Central memory CD8-positive, alpha-beta T cell (primary cell): ENCODE data around the gene AXDND1.

Source experiments
- ATAC-seq: fragments of 150-1000 bp; cut with Tn5 transposase; replicated peaks from 2 replicates; pipeline ENCODE4 v1.10.0; 2022; ENCODE audit warnings: mild to moderate bottlenecking, moderate FRiP score, moderate number of reproducible peaks; ENCODE audit not compliant: poor library complexity, severe bottlenecking; ENCODE audit errors: extremely low read depth
- DNase-seq, 2 donors: peaks; one replicate each; pipeline ENCODE4 v3.0.0; 2021; ENCODE audit warnings: low spot score in 2 of 2
- H3K27ac Mint-ChIP-seq: one replicate; pipeline ENCODE4 v1.8.0; 2022; ENCODE audit warnings: low read depth, mild to moderate bottlenecking, moderate library complexity, mixed read lengths
- H3K27me3 Mint-ChIP-seq: one replicate; pipeline ENCODE4 v1.8.0; 2022; ENCODE audit warnings: mixed read lengths
- H3K36me3 Mint-ChIP-seq: one replicate; pipeline ENCODE4 v1.8.0; 2022; ENCODE audit warnings: mild to moderate bottlenecking, moderate library complexity, mixed read lengths; ENCODE audit not compliant: insufficient read depth
- H3K4me1 Mint-ChIP-seq: one replicate; pipeline ENCODE4 v1.8.0; 2022; ENCODE audit warnings: mixed read lengths
- H3K4me3 Mint-ChIP-seq: one replicate; pipeline ENCODE4 v1.8.0; 2022; ENCODE audit warnings: mild to moderate bottlenecking, moderate library complexity, mixed read lengths
- H3K9me3 Mint-ChIP-seq: one replicate; pipeline ENCODE4 v1.8.0; 2022; ENCODE audit warnings: mixed read lengths

The AXDND1 gene, protein sequence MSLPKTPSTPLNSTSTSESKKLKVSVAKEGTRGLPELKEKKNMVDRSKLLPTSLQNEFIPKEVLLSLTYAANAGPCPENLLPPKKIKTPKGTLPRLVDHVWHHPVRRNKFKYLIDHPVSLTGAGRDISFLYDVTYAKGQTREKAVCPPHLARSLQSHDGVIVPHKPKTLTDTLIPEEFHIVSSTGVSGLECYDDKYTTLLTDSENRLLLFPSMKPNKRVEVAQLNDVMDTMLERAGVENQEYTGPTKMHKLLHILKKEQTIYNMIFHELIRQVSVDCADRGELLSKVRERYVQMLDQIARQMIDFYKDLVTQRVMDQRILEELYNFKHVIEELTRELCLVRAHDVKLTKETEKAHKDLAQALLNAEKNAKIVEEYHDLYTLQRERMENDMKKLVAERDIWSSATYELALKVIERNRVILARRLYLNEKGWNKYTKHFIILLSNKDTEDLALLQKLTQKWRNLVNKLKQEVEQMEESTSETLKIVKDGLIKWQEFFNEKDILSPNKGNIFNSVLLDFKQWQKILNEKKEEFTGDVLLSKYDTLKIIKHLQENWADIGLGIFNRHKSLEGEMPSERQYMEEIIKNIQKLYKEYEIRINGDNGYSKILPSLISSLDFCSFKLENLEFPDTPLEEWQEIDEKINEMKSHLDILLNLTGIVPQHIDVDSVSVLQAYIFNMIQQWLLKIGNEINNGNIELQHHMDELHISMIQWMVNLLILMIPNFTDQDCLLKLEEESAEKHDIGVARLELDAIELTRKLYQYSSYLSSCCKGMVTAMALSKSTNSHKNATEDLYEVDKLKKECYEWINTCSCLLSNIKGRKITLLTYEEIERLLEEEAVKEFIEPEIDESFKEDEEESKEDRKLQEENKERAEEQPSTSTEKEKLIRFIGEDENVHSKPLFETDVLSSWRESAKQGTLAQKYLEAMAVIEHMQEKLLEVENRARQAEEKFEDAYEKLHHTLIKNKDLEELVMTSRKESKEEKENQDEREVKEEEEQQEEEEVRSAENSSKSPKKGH

DNA sequence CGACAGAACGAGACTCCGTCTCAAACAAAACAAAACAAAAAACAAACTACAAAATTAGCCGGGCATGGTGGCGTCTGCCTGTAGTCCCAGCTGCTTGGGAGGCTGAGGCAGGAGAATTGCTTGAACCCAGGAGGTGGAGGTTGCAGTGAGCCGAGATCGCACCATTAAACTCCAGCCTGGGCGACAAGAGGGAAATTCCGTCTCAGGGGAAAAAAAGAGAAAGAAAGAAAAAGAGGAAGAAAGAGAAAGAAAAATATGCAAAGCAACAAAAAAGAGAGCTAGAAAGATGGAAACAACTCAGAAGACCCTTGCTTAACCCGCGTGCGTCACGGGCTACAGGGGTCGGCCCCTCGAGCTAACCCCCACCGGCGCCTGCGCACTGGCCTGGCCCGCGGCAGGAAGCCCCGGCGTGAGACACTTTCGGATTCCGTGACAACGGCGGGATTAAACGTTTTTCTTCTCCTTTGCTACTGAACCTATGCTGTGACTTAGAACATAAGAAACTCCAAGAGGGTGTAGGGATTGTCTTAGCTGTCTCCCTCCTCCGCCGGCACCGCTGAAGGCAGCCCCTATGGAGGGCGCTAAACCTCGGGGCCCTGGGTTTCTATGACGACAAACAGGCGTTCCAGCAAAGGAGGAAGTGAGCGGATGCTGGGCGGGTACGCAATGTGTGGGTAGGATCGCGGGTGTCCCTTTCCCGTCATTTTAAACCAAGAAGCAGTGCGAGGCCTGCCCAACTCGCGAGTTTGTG, at the start of gene AXDND1:
TSS of gene AXDND1 (plus strand) at position 630 of the 751 bp plus-strand sequence. CDS start 539 bp downstream, outside the sequence.
- Mint-ChIP-seq H3K27ac (peak within 1 kb of the TSS; percentile 100), H3K27me3 (no peaks in the 10 kb centered on the region), H3K4me3 (peak within 1 kb of the TSS; percentile 87), H3K9me3 (no peaks in the 10 kb centered on the region), H3K36me3 (peaks cover 15% of the 10 kb centered on the region), H3K4me1 (peaks cover 11% of the 10 kb centered on the region)
- ATAC-seq, result peak; percentile 97
- peak; percentile 84 to 91 for DNase-seq

DNA sequence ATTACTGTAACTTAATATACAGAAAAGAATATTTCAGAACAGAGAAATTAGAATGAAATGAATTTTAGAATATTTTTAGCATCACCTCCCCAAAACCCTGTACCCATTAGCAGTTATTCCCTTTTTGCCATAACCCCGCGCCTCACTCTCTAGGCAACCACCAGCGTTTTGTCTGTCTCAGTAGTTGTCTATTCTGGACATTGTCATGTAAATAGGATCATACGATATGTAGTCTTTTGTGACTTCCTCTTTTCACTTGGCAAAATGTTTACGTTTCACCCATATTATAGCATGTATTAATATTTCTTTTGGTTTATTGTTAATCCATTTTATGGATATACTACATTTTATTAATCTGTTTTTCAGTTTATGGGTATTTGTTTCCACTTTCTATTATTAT, 47.3 kb upstream of the AXDND1 start:
- H3K27ac Mint-ChIP-seq, result peak overlapping the region; percentile 62
- peaks cover 29% of the 10 kb centered on the region for H3K4me1 Mint-ChIP-seq
- no peak for ATAC-seq
- H3K27me3 Mint-ChIP-seq, result no peaks in the 10 kb centered on the region
- H3K36me3 Mint-ChIP-seq, result peaks cover 25% of the 10 kb centered on the region
- no peak for DNase-seq
- H3K9me3 Mint-ChIP-seq, result no peaks in the 10 kb centered on the region
- no peak overlapping the region for H3K4me3 Mint-ChIP-seq

DNA sequence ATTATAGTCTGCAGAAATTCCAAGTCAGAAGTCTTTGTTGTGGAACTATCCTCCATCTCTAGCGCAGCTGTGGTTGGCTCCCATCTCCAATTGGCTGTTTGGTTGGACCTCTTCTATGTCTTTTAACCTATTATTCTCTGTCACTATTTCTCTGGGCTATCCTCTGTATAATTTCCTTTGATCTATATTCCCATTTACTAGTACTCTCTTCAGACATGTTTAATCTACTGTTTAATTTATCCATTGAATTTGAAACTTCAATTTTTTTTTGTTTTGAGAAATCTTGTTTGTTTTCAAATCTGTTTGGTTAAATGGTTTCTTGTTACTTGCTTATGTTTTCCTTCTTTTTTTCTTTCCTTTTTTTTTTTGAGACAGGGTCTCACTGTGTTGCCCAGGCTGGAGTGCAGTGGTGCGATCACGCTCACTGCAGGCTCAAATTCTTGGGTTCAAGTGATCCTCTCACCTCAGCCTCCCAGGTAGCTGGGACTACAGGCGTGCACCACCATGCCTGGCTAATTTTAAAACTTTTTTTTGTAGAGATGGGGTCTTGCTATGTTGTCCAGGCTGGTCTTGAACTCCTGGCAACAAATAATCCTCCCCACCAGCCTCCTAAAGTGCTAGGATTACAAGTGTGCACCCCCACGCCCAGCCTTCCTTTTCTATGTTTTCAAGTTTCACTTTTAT, 44.1 kb upstream of the AXDND1 start:
- Mint-ChIP-seq H3K36me3 (peaks cover 38% of the 10 kb centered on the region), H3K27ac (peak overlapping the region; percentile 20), H3K9me3 (no peaks in the 10 kb centered on the region), H3K27me3 (no peaks in the 10 kb centered on the region), H3K4me1 (peaks cover 19% of the 10 kb centered on the region), H3K4me3 (no peak overlapping the region)
- ATAC-seq (no peak), DNase-seq (no peak)

DNA sequence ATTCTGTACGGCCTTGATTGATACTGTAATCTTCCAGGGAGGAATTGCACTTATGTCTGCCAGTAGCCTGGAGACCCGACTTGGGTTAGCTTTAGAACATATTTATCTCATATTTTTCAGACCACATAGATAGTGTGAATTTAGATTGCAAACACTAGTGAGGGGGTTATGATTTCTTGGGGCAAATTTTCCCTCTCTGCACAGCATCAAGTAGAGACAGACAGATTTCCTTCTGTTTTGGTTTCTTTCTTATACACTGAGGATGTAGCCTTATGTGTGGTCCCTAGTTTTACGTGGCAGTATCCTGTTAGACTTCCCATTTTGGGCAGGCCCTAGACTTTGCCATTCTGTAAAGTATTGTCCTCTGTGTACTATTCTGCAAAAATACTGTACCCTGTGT, 43.2 kb upstream of the AXDND1 start:
- ATAC-seq, result no peak
- no peaks in the 10 kb centered on the region for H3K27me3 Mint-ChIP-seq
- no peak for DNase-seq
- H3K36me3 Mint-ChIP-seq, result peaks cover 41% of the 10 kb centered on the region
- peak overlapping the region; percentile 16 for H3K4me3 Mint-ChIP-seq
- H3K4me1 Mint-ChIP-seq, result peaks cover 25% of the 10 kb centered on the region
- no peaks in the 10 kb centered on the region for H3K9me3 Mint-ChIP-seq
- H3K27ac Mint-ChIP-seq, result peak overlapping the region; percentile 20

DNA sequence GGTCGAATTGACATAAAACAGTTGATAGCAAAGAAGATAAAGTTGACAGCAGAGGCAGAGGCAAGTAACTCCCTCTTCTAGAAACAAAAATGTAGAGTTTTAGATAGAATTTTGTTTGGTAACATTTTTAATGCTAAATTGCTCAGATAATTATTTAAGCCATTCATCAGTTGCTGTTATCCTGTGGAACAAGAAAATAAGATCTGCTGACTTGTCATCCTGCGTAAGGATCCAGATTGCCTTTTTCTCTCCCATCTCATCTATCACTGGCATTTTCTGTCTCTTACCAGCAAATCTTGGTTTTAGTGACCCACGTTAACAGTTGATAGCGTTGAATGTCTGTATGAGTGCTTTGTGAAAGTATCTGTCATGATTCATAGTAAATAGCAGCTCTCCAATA, 42.3 kb upstream of the AXDND1 start:
- Mint-ChIP-seq H3K27me3 (no peaks in the 10 kb centered on the region), H3K4me1 (peaks cover 27% of the 10 kb centered on the region), H3K9me3 (no peaks in the 10 kb centered on the region), H3K4me3 (no peak overlapping the region), H3K27ac (peak overlapping the region; percentile 42), H3K36me3 (peaks cover 42% of the 10 kb centered on the region)
- ATAC-seq, result no peak
- no peak for DNase-seq

DNA sequence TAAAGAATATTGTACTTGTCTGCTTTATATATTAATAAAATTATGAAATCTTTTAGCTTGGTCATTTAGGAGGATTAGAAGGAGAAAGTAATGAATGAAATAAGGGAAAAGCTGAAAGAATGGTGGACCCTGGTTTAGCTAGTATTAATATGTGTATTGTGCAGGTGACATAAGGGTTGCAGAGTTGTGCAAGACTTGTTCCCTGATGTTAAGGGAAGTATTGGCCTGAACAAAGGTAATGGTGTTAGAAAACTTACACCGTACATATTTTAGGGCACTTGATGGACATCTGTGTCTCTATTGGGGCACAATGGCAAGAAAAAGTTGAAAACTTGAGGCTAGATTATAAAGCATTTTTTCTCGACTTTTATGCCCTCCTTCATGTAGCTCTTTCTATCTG, 39.9 kb upstream of the AXDND1 start:
- Mint-ChIP-seq H3K27ac (no peak overlapping the region), H3K4me3 (no peak overlapping the region), H3K27me3 (no peaks in the 10 kb centered on the region), H3K9me3 (no peaks in the 10 kb centered on the region), H3K36me3 (peaks cover 51% of the 10 kb centered on the region), H3K4me1 (peaks cover 39% of the 10 kb centered on the region)
- no peak for ATAC-seq
- no peak for DNase-seq

DNA sequence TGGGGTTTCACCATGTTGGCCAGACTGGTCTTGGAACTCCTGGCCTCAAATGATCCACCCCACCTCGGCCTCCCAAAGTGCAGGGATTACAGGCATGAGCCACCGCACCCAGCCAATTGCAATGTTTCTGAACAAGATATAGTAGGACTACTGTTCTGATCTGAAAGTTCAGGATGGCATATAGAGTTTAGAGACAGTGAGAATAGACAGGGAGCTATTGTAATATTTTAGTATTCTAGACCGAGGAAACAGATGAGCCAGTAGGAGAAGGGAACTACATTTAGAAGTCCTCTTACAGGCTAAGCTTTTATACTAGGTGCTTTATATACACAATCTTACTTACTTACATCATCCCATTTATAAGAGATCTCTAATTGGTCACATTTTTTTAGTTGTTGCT, 39.0 kb upstream of the AXDND1 start:
- H3K27ac Mint-ChIP-seq, result no peak overlapping the region
- H3K4me1 Mint-ChIP-seq, result peaks cover 37% of the 10 kb centered on the region
- no peaks in the 10 kb centered on the region for H3K9me3 Mint-ChIP-seq
- peaks cover 49% of the 10 kb centered on the region for H3K36me3 Mint-ChIP-seq
- no peak overlapping the region for H3K4me3 Mint-ChIP-seq
- DNase-seq (no peak), ATAC-seq (no peak)
- no peaks in the 10 kb centered on the region for H3K27me3 Mint-ChIP-seq

DNA sequence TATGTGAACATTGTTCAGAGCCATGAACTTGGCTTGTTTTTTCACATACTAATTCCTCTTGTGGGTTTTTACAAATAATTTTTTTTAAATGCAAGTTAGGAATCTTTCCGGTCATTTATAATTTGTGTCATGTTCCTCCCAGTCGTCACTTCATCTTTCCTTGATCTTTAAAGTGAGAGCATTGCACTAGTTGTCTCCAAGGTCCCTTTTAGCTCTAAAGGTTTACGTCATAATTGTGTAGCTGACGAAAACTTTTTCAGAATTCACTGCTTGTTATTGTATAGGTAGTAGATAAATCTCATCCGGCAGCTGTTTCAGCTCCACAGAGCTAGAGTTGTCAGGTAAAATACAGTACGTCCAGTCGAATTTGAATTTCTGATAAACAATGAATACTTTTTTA, 38.6 kb upstream of the AXDND1 start:
- Mint-ChIP-seq H3K27me3 (no peaks in the 10 kb centered on the region), H3K27ac (peak overlapping the region; percentile 55), H3K4me3 (no peak overlapping the region), H3K36me3 (peaks cover 46% of the 10 kb centered on the region), H3K9me3 (no peaks in the 10 kb centered on the region), H3K4me1 (peaks cover 34% of the 10 kb centered on the region)
- no peak for ATAC-seq
- DNase-seq, result no peak

DNA sequence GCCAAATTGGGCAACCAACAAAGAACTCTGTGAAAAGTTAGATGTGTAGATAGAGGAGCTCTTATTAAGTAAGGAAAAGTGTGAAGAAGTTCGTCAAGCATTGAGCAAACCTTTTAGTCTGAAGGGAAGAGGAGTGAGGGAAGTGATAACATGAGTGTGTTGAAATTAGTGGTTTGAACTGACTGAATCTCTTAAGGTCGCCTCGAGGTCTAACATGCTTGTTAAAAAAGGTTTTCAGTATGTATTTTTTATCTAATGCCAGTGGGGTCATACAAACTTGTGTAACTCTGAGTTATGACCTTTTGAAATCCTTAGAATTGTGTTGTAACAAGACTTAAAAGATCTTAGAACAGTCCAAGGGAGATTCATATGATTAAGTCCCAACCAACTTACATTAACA, 38.1 kb upstream of the AXDND1 start:
- peaks cover 44% of the 10 kb centered on the region for H3K36me3 Mint-ChIP-seq
- H3K4me3 Mint-ChIP-seq, result no peak overlapping the region
- H3K9me3 Mint-ChIP-seq, result no peaks in the 10 kb centered on the region
- H3K27ac Mint-ChIP-seq, result peak overlapping the region; percentile 55
- no peak for ATAC-seq
- no peaks in the 10 kb centered on the region for H3K27me3 Mint-ChIP-seq
- H3K4me1 Mint-ChIP-seq, result peaks cover 34% of the 10 kb centered on the region
- no peak for DNase-seq

DNA sequence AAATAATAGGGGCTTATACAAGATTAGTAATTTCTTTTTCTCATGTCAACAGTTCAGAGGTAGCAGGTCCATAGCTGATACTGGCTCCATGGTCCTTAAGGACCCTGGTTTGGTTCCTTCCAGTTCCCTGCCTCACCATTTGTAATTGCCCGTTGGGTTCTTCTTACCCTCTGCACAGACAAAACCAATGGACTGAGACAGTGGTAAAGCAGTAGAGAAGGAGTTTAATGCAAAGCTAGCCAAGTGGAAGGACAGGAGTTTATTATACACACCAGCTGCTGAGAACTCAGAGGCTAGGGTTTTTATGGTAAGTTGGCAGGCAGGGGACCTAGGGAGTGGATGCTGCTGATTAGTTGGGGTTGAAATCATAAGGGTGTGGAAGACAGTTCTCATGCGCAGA, 35.9 kb upstream of the AXDND1 start:
- peak overlapping the region; percentile 71 for H3K27ac Mint-ChIP-seq
- H3K36me3 Mint-ChIP-seq, result peaks cover 38% of the 10 kb centered on the region
- H3K27me3 Mint-ChIP-seq, result no peaks in the 10 kb centered on the region
- ATAC-seq (no peak), DNase-seq (no peak)
- peaks cover 36% of the 10 kb centered on the region for H3K4me1 Mint-ChIP-seq
- no peaks in the 10 kb centered on the region for H3K9me3 Mint-ChIP-seq
- no peak overlapping the region for H3K4me3 Mint-ChIP-seq

DNA sequence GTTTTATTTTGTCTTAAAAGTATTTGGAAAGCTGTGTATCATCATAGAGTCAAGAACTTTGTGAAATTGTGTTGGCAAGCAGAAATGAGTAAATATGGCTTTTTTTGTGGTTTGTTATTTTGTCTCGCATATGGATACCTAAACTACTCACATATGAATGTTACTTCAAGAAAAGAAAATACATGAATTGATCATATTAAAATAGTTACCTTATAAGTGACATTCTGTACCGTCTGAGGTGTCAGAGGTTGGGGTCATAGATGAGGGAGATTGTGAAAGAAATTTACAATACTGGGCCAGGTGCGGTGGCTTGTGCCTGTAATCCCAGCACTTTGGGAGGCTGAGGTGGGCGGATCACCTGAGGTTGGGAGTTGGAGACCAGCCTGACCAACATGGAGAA, 31.3 kb upstream of the AXDND1 start:
- Mint-ChIP-seq H3K27me3 (no peaks in the 10 kb centered on the region), H3K4me3 (no peak overlapping the region), H3K9me3 (no peaks in the 10 kb centered on the region), H3K36me3 (peaks cover 26% of the 10 kb centered on the region), H3K4me1 (peaks cover 28% of the 10 kb centered on the region), H3K27ac (peak overlapping the region; percentile 44)
- DNase-seq (no peak), ATAC-seq (no peak)

DNA sequence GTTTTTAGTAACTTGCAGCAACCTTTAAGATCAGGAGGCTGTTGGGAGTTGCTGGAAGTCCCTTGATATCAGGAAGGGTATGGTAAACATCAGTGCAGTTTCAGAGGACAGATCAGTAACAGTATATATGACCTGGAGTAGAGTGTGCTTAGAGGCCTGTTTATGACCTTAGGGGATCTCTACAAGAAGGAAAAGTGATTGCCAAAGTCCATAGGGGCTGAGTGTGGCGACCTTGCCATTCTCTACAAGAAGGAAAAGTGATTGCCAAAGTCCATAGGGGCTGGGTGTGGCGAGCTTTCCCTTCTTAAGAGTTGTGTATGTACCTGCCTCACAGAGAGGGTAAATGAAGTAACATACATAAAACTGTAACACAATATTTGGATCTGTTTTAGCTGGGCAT, 28.5 kb upstream of the AXDND1 start:
- Mint-ChIP-seq H3K36me3 (peaks cover 41% of the 10 kb centered on the region), H3K4me1 (peaks cover 12% of the 10 kb centered on the region), H3K9me3 (no peaks in the 10 kb centered on the region), H3K4me3 (no peak overlapping the region), H3K27me3 (no peaks in the 10 kb centered on the region), H3K27ac (no peak overlapping the region)
- ATAC-seq (no peak), DNase-seq (no peak)
